Neural progenitor cell (in vitro differentiated cells): ENCODE results near the gene GNAT3. TPM values are rescaled to one million over a fixed set of nuclear protein-coding genes. Genes with fewer than 3 reads are reported as not detected.

Experiments
- DNase-seq: peaks from one replicate; pipeline ENCODE4 v3.0.0-alpha.2; 2016; ENCODE audit warnings: low spot score
- H2AFZ ChIP-seq: fragments of 200-600 bp; sonication (generic); replicated peaks from 2 replicates; pipeline ENCODE4 v1.6.1; 2016; ENCODE audit warnings: antibody characterized with exemption
- H3F3A ChIP-seq: fragments of 200-600 bp; sonication (generic); 2 replicates; pipeline ENCODE4 v1.6.1; 2016; ENCODE audit warnings: antibody characterized with exemption, low read depth
- H3K27ac ChIP-seq: fragments of 200-600 bp; sonication (generic); 2 replicates; pipeline ENCODE4 v1.5.1; 2016; ENCODE audit warnings: mild to moderate bottlenecking
- H3K27me3 ChIP-seq: fragments of 200-600 bp; sonication (generic); 2 replicates; pipeline ENCODE4 v1.6.1; 2016; ENCODE audit warnings: mild to moderate bottlenecking, moderate library complexity
- H3K36me3 ChIP-seq: fragments of 200-600 bp; sonication (generic); 2 replicates; pipeline ENCODE4 v1.5.1; 2016
- H3K4me1 ChIP-seq: fragments of 200-600 bp; sonication (generic); 2 replicates; pipeline ENCODE4 v1.6.1; 2016; ENCODE audit warnings: mixed run types
- H3K4me2 ChIP-seq: fragments of 200-600 bp; sonication (generic); 2 replicates; pipeline ENCODE4 v1.6.1; 2016
- H3K4me3 ChIP-seq: fragments of 200-600 bp; sonication (generic); 2 replicates; pipeline ENCODE4 v1.5.1; 2016
- H3K79me2 ChIP-seq: fragments of 200-600 bp; sonication (generic); 2 replicates; pipeline ENCODE4 v1.6.1; 2016; ENCODE audit warnings: low read depth
- H3K9ac ChIP-seq: fragments of 200-600 bp; sonication (generic); 2 replicates; pipeline ENCODE4 v1.6.1; 2016
- H3K9me3 ChIP-seq: fragments of 200-600 bp; sonication (generic); 2 replicates; pipeline ENCODE4 v1.5.1; 2016; ENCODE audit warnings: low read depth
- H4K20me1 ChIP-seq: fragments of 200-600 bp; sonication (generic); 2 replicates; pipeline ENCODE4 v1.6.1; 2016; ENCODE audit warnings: low read depth
- H3K27ac Mint-ChIP-seq: 3 replicates; pipeline ENCODE4 v1.8.0; 2021; ENCODE audit warnings: mixed read lengths
- H3K27me3 Mint-ChIP-seq: 2 replicates; pipeline ENCODE4 v1.8.0; 2022; ENCODE audit warnings: low read depth, mild to moderate bottlenecking, inconsistent platforms, moderate library complexity, mixed read lengths; ENCODE audit not compliant: insufficient read depth
- H3K36me3 Mint-ChIP-seq: 3 replicates; pipeline ENCODE4 v1.8.0; 2021; ENCODE audit warnings: mixed read lengths
- H3K4me1 Mint-ChIP-seq: 3 replicates; pipeline ENCODE4 v1.8.0; 2021; ENCODE audit warnings: mixed read lengths
- H3K4me3 Mint-ChIP-seq: 3 replicates; pipeline ENCODE4 v1.8.0; 2021; ENCODE audit warnings: mild to moderate bottlenecking, moderate library complexity, mixed read lengths
- H3K9me3 Mint-ChIP-seq: 3 replicates; pipeline ENCODE4 v1.8.0; 2020; ENCODE audit warnings: mixed read lengths
- CTCF ChIP-seq: fragments of 200-600 bp; sonication (generic); IDR thresholded peaks from 2 replicates; pipeline ENCODE4 v1.5.1; 2017; ENCODE audit warnings: antibody characterized with exemption, mild to moderate bottlenecking
- EZH2 ChIP-seq: fragments of 200-600 bp; sonication (generic); IDR thresholded peaks from 2 replicates; pipeline ENCODE4 v1.6.1; 2017; ENCODE audit warnings: antibody characterized with exemption, mild to moderate bottlenecking, moderate library complexity
- EZH2phosphoT487 ChIP-seq: fragments of 200-600 bp; sonication (generic); IDR thresholded peaks from 2 replicates; pipeline ENCODE4 v1.6.1; 2017; ENCODE audit warnings: antibody characterized with exemption
- total RNA-seq: library from RNA; depleted of rRNA; stranded (reverse); fragments of >200 nt; gene quantifications from 2 replicates; pipeline ENCODE4 v1.2.3, GENCODE V29; 2015; ENCODE audit warnings: low replicate concordance

Gene GNAT3
- total RNA-seq, 1 donor from 2014 or later, result not detected

- Histone ChIP-seq H3F3A (no peaks in the 10 kb centered on the region), H3K9ac (no peak overlapping the region), H3K36me3 (no peaks in the 10 kb centered on the region), H3K9me3 (no peaks in the 10 kb centered on the region), H3K27me3 (no peaks in the 10 kb centered on the region), H3K27ac (no peak overlapping the region), H3K4me1 (no peaks in the 10 kb centered on the region), H3K4me2 (no peak overlapping the region), H3K79me2 (no peaks in the 10 kb centered on the region), H2AFZ (no peak overlapping the region), H4K20me1 (no peaks in the 10 kb centered on the region), H3K4me3 (no peak overlapping the region)
- H3K27me3 Mint-ChIP-seq, result peaks cover 2% of the 10 kb centered on the region
- H3K9me3 Mint-ChIP-seq, result peaks cover 2% of the 10 kb centered on the region
- TF ChIP-seq CTCF, result no peak
- TF ChIP-seq EZH2phosphoT487, result no peak
- TF ChIP-seq EZH2, result no peak
- no peak overlapping the region for H3K4me3 Mint-ChIP-seq
- no peaks in the 10 kb centered on the region for H3K36me3 Mint-ChIP-seq
- H3K27ac Mint-ChIP-seq, result no peak overlapping the region
- H3K4me1 Mint-ChIP-seq, result no peaks in the 10 kb centered on the region
- no peak for DNase-seq
These were observed 76.3 kb downstream of the GNAT3 start for GRCh38 chr7:80435521-80435920.

- Histone ChIP-seq H3K4me3 (no peak overlapping the region), H2AFZ (no peak overlapping the region), H3K79me2 (no peaks in the 10 kb centered on the region), H3K4me1 (no peaks in the 10 kb centered on the region), H3K9me3 (no peaks in the 10 kb centered on the region), H3K27me3 (no peaks in the 10 kb centered on the region), H3K9ac (no peak overlapping the region), H3K4me2 (no peak overlapping the region), H3K36me3 (no peaks in the 10 kb centered on the region), H3F3A (no peaks in the 10 kb centered on the region), H4K20me1 (no peaks in the 10 kb centered on the region), H3K27ac (no peak overlapping the region)
- H3K36me3 Mint-ChIP-seq, result no peaks in the 10 kb centered on the region
- H3K4me1 Mint-ChIP-seq, result no peaks in the 10 kb centered on the region
- DNase-seq, result no peak
- H3K9me3 Mint-ChIP-seq, result peaks cover 2% of the 10 kb centered on the region
- H3K27ac Mint-ChIP-seq, result no peak overlapping the region
- no peak for TF ChIP-seq EZH2
- TF ChIP-seq CTCF, result no peak
- no peak for TF ChIP-seq EZH2phosphoT487
- H3K4me3 Mint-ChIP-seq, result no peak overlapping the region
- H3K27me3 Mint-ChIP-seq, result peaks cover 2% of the 10 kb centered on the region
These were observed 77.8 kb downstream of the GNAT3 start for GRCh38 chr7:80434047-80434446.

- H3K4me1 Mint-ChIP-seq, result no peaks in the 10 kb centered on the region
- Histone ChIP-seq H3K9me3 (no peaks in the 10 kb centered on the region), H3K4me3 (no peak overlapping the region), H3K4me1 (no peaks in the 10 kb centered on the region), H3K27me3 (no peaks in the 10 kb centered on the region), H3K36me3 (no peaks in the 10 kb centered on the region), H3K79me2 (no peaks in the 10 kb centered on the region), H4K20me1 (no peaks in the 10 kb centered on the region), H3K4me2 (no peak overlapping the region), H3F3A (no peaks in the 10 kb centered on the region), H3K9ac (no peak overlapping the region), H3K27ac (no peak overlapping the region), H2AFZ (no peak overlapping the region)
- H3K27ac Mint-ChIP-seq, result no peak overlapping the region
- peaks cover 2% of the 10 kb centered on the region for H3K9me3 Mint-ChIP-seq
- H3K36me3 Mint-ChIP-seq, result no peaks in the 10 kb centered on the region
- no peak for DNase-seq
- H3K4me3 Mint-ChIP-seq, result no peak overlapping the region
- peaks cover 2% of the 10 kb centered on the region for H3K27me3 Mint-ChIP-seq
- TF ChIP-seq EZH2 (no peak), EZH2phosphoT487 (no peak), CTCF (no peak)
These were observed 79.7 kb downstream of the GNAT3 start for GRCh38 chr7:80432166-80432565.

- H3K4me1 ChIP-seq, result no peaks in the 10 kb centered on the region
- Mint-ChIP-seq H3K9me3 (no peaks in the 10 kb centered on the region), H3K4me1 (no peaks in the 10 kb centered on the region), H3K27me3 (peaks cover 2% of the 10 kb centered on the region), H3K36me3 (no peaks in the 10 kb centered on the region), H3K4me3 (no peak overlapping the region), H3K27ac (no peak overlapping the region)
- H3K4me3 ChIP-seq, result no peak overlapping the region
- no peaks in the 10 kb centered on the region for H3K27me3 ChIP-seq
- H3K9me3 ChIP-seq, result no peaks in the 10 kb centered on the region
- no peaks in the 10 kb centered on the region for H3K79me2 ChIP-seq
- H3F3A ChIP-seq, result no peaks in the 10 kb centered on the region
- H3K36me3 ChIP-seq, result no peaks in the 10 kb centered on the region
- no peak overlapping the region for H2AFZ ChIP-seq
- no peak for TF ChIP-seq CTCF
- no peak for TF ChIP-seq EZH2
- TF ChIP-seq EZH2phosphoT487, result no peak
- no peak overlapping the region for H3K4me2 ChIP-seq
- H3K9ac ChIP-seq, result no peak overlapping the region
- H3K27ac ChIP-seq, result no peak overlapping the region
- DNase-seq, result no peak
- no peaks in the 10 kb centered on the region for H4K20me1 ChIP-seq
These were observed 82.7 kb downstream of the GNAT3 start for GRCh38 chr7:80429181-80429580.
